Activated gamma-delta T cell treated with anti-CD3 and anti-CD28 coated beads, Interleukin-2, amount 50 U/mL, for 16 hours (primary cell): ENCODE measurements around the gene CHST11.

Experiments used
- DNase-seq: peaks from one replicate; pipeline ENCODE4 v3.0.0-alpha.2; 2020; ENCODE audit warnings: low read depth

The CHST11 gene

GRCh38 chr12:104630230-104630670 is 173.5 kb downstream of the CHST11 start:
- DNase-seq, result no peak

GRCh38 chr12:104631867-104632266 is 175.1 kb downstream of the CHST11 start:
- no peak for DNase-seq

- no peak for DNase-seq
These were observed 176.0 kb downstream of the CHST11 start for GRCh38 chr12:104632724-104633201.

- no peak for DNase-seq
These were observed 177.3 kb downstream of the CHST11 start for GRCh38 chr12:104634044-104634443.

GRCh38 chr12:104634852-104635251 is 178.1 kb downstream of the CHST11 start:
- DNase-seq, result no peak

- no peak for DNase-seq
These were observed 179.0 kb downstream of the CHST11 start for GRCh38 chr12:104635607-104636343.

GRCh38 chr12:104636496-104636895 is 179.7 kb downstream of the CHST11 start:
- no peak for DNase-seq

- no peak for DNase-seq
These were observed 180.9 kb downstream of the CHST11 start for GRCh38 chr12:104637604-104638003.

- DNase-seq, result no peak
These were observed 181.6 kb downstream of the CHST11 start for GRCh38 chr12:104638218-104638850.

- no peak for DNase-seq
These were observed 182.1 kb downstream of the CHST11 start for GRCh38 chr12:104638851-104639240.

GRCh38 chr12:104640956-104641355 is 184.2 kb downstream of the CHST11 start:
- no peak for DNase-seq

GRCh38 chr12:104641862-104642261 is 185.1 kb downstream of the CHST11 start:
- DNase-seq, result no peak

- no peak for DNase-seq
These were observed 186.5 kb downstream of the CHST11 start for GRCh38 chr12:104643093-104643818.

- no peak for DNase-seq
These were observed 187.3 kb downstream of the CHST11 start for GRCh38 chr12:104643819-104644669.

- no peak for DNase-seq
These were observed 192.0 kb downstream of the CHST11 start for GRCh38 chr12:104648756-104649155.

GRCh38 chr12:104649217-104649824 is 192.6 kb downstream of the CHST11 start:
- DNase-seq, result no peak

- DNase-seq, result no peak
These were observed 193.2 kb downstream of the CHST11 start for GRCh38 chr12:104649921-104650320.

GRCh38 chr12:104650541-104650940 is 193.8 kb downstream of the CHST11 start:
- no peak for DNase-seq

- no peak for DNase-seq
These were observed 195.1 kb downstream of the CHST11 start for GRCh38 chr12:104651811-104652210.

- DNase-seq, result no peak
These were observed 195.6 kb downstream of the CHST11 start for GRCh38 chr12:104652358-104652757.

GRCh38 chr12:104652910-104653309 is 196.2 kb downstream of the CHST11 start:
- no peak for DNase-seq
